HFFc6 (cell line): ENCODE results near the gene MOAP1. TPM values are rescaled to one million over a fixed set of nuclear protein-coding genes. Genes with fewer than 3 reads are reported as not detected.

ENCODE experiments used
- DNase-seq: peaks from one replicate; pipeline ENCODE4 v3.0.0-alpha.2; 2018
- H3K27ac Mint-ChIP-seq: 2 replicates; pipeline ENCODE4 v1.8.0; 2020; ENCODE audit warnings: mild to moderate bottlenecking, mixed read lengths
- H3K27me3 Mint-ChIP-seq: 2 replicates; pipeline ENCODE4 v1.8.0; 2021; ENCODE audit warnings: mild to moderate bottlenecking, moderate library complexity, mixed read lengths; ENCODE audit not compliant: insufficient read depth
- H3K36me3 Mint-ChIP-seq: 2 replicates; pipeline ENCODE4 v1.8.0; 2021; ENCODE audit warnings: low read depth, mixed read lengths
- H3K4me1 Mint-ChIP-seq: 2 replicates; pipeline ENCODE4 v1.8.0; 2020; ENCODE audit warnings: low read depth, mixed read lengths
- H3K4me3 Mint-ChIP-seq: 2 replicates; pipeline ENCODE4 v1.8.0; 2020; ENCODE audit warnings: mild to moderate bottlenecking, moderate library complexity, mixed read lengths
- H3K9me3 Mint-ChIP-seq: 2 replicates; pipeline ENCODE4 v1.8.0; 2020; ENCODE audit warnings: mild to moderate bottlenecking, mixed read lengths
- total RNA-seq, 6 experiments: library from RNA; stranded (reverse); fragmentation: NEBNext Ultra II Directional; extraction: Animal tissue kit (Norgen Biotek cat#: 25700); gene quantifications; 2 replicates in 1 of 6; 3 replicates in 5 of 6; pipeline ENCODE4 v1.2.3, GENCODE V29; 2021
- TF ChIP-seq, protein P1 (sequence below): fragments of 200-600 bp; sonication (generic); IDR thresholded peaks from 2 replicates; pipeline ENCODE4 v1.5.0; 2021; ENCODE audit warnings: antibody characterized with exemption, mild to moderate bottlenecking

MOAP1 gene
- total RNA-seq, 6 experiments from 2014 or later, result 12.2 to 20.4 (median 14.2) TPM

DNA sequence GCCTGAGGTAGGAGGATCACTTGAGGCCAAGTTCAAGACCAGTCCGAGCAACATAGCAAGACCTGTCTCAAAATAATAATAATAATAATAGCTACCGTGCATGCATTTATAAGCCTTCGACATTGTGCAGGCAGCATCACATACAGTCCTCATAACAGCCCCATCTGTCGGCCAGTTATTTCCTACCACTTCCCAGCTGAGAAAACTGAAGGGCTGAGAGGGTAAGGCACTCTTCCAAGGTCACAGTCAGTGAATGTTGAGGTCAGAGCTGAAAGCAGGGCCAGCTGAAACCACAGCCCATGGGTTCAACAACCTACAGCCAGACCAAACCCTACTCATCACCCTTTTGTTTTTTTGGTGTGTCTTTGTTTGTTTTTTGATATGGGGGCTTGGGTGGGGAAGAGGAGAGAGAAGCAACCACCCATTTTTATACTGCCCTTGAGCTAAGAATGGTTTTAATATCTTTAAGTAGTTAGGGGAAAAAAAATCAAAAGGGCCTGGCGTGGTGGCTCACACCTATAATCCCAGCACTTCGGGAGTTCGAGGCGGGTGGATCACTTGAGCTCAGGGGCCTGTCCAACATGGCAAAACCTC is 52.1 kb downstream of the MOAP1 start:
- peak; percentile 19 for DNase-seq
- Mint-ChIP-seq H3K27ac (no peak overlapping the region), H3K4me3 (no peak overlapping the region), H3K4me1 (peaks cover 10% of the 10 kb centered on the region; the same call in 1 of the 2 replicates), H3K36me3 (no peaks in the 10 kb centered on the region), H3K9me3 (no peaks in the 10 kb centered on the region), H3K27me3 (peaks cover 16% of the 10 kb centered on the region)
- TF ChIP-seq, protein P1, sequence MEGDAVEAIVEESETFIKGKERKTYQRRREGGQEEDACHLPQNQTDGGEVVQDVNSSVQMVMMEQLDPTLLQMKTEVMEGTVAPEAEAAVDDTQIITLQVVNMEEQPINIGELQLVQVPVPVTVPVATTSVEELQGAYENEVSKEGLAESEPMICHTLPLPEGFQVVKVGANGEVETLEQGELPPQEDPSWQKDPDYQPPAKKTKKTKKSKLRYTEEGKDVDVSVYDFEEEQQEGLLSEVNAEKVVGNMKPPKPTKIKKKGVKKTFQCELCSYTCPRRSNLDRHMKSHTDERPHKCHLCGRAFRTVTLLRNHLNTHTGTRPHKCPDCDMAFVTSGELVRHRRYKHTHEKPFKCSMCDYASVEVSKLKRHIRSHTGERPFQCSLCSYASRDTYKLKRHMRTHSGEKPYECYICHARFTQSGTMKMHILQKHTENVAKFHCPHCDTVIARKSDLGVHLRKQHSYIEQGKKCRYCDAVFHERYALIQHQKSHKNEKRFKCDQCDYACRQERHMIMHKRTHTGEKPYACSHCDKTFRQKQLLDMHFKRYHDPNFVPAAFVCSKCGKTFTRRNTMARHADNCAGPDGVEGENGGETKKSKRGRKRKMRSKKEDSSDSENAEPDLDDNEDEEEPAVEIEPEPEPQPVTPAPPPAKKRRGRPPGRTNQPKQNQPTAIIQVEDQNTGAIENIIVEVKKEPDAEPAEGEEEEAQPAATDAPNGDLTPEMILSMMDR, result peak; percentile 76

Other genes with a start within 250 kb of the MOAP1 start
- 10 to 100 TPM; 27.3 to 38.1 (median 32.4) TPM for gene ITPK1, start 69.0 kb downstream of the MOAP1 start, total RNA-seq
- gene LYSET, start 420 bp upstream of the MOAP1 start, total RNA-seq, result 10 to 100 TPM; 10.7 to 14.5 (median 12.8) TPM
- 10 to 100 TPM in 1 of 6 experiments, 1 to 10 TPM in 5; 7.9 to 10.1 (median 9.1) TPM for gene GON7, start 22.2 kb upstream of the MOAP1 start, total RNA-seq
- 10 to 100 TPM; 15.3 to 23.6 (median 21.8) TPM for gene UBR7, start 22.4 kb upstream of the MOAP1 start, total RNA-seq
- 10 to 100 TPM; 36.8 to 45.6 (median 40.0) TPM for gene BTBD7, start 148.1 kb upstream of the MOAP1 start, total RNA-seq
- gene COX8C, start 162.3 kb upstream of the MOAP1 start, total RNA-seq, result not detected
- under 1 TPM; 0.02 to 0.08 (median 0.05) TPM for gene UNC79, start 246.0 kb upstream of the MOAP1 start, total RNA-seq